Measurements from ENCODE around the gene R3HDML.
"Not testable (repeated sequence)": the region's sequence is repeated elsewhere in the genome, so short reads cannot be mapped to it uniquely, and the experiment has no call there.

R3HDML gene

DNA sequence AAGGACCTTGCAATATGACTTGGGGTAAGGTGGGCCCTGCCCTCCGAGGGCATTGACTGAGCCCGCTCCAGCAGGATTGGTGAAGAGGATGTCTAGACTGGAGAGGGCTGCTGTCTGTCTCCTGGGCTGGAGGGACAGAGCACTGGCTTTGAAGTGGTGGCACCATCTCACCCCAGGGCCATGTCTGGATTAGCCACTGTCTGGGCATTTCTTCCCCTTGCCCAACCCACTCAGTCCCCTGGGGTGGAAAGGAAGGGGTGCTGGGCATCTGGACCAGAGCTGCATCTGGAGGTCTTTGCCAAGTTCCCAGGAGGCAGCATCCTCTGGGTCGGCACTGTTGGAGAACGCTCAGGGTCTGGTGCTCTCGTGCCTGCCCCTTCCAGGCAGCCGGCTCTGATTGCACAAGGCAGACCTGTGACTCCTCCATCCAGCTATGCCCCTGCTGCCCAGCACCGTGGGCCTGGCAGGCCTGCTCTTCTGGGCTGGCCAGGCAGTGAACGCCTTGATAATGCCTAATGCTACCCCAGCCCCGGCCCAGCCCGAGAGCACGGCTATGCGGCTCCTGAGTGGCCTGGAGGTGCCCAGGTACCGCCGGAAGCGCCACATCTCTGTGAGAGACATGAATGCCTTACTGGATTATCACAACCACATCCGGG lies at the start of gene R3HDML:
Gene R3HDML, plus strand, starts transcription at position 319 of the 656 bp plus-strand sequence. Its CDS starts 115 bp downstream, at position 434.
- DNase-seq = no peak

GRCh38 chr20:44287272-44288097 lies 49.4 kb upstream of the R3HDML start:
- no peak for DNase-seq

DNA sequence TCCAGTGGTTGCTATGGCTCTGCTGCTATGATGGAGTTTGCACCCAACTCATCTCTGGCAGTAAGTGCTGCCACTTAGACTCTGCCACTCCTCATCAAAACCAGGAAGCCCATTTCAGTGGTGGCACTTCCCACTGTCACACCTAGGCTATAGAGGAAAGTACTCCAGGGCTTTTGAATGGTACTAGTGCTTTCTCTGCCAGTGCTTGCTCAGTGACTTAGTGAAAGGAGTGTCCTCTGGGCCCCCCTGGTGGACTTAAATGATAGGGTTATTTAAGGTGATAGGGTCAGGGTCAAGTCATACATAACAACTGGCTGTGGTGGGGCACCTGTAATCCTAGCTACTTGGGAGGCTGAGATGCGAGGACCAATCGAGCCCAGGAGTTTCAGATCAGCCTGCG lies 48.6 kb upstream of the R3HDML start:
- DNase-seq = no peak

GRCh38 chr20:44291754-44292153 lies 45.1 kb upstream of the R3HDML start:
- DNase-seq = no peak

GRCh38 chr20:44296011-44296410 lies 40.8 kb upstream of the R3HDML start:
- no peak for DNase-seq

DNA sequence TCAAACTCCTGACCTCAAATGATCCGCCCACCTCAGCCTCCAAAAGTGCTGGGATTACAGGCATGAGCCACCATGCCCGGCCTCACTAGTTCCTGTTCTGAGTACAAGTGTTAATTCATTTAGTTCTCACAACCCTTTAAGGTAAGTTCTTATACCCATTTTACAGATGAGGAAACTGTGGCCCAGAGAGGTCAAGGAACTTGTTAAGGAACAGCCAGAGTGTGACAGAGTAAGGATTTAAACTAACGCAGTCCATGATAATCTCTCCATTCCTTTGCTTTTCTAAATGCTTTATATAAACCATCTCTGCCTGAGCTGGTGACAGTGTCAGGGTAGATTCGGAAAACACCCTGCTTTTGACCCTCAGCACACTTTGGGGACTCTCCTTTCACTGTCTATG lies 39.1 kb upstream of the R3HDML start:
- DNase-seq = no peak

DNA sequence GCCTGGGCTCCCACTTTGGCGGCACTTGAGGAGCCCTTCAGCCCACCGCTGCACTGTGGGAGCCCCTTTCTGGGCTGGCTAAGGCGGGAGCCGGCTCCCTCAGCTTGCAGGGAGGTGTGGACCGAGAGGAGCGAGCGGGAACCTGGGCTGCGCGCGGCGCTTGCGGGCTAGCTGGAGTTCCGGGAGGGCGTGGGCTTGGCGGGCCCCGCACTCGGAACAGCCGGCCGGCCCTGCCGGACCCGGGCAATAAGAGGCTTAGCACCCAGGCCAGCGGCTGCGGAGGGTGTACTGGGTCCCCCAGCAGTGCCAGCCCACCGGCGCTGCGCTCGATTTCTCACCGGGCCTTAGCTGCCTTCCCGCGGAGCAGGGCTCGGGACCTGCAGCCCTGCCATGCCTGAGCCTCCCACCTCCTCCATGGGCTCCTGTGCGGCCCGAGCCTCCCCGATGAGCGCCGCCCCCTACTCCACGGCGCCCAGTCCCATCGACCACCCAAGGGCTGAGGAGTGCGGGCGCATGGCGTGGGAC lies 37.8 kb upstream of the R3HDML start:
- not testable (repeated sequence) for DNase-seq

DNA sequence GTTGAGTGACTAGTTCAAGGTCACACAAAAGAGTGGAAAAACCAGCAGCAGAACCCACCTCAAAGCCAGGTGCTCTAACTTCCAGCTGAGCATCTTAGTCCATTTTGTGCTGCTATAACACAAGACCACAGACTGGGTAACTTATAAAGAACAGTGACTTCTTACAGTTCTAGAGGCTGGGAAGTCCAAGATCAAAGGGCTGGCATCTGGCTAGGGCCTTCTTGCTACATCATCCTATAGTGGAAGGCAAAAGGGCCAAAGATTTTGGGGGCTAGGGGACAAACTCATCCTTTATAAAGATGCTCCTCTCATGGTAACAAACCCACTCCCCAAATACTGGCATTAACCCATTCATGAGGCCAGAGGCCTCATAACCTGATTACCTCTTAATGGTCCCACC lies 35.6 kb upstream of the R3HDML start:
- no peak for DNase-seq

DNA sequence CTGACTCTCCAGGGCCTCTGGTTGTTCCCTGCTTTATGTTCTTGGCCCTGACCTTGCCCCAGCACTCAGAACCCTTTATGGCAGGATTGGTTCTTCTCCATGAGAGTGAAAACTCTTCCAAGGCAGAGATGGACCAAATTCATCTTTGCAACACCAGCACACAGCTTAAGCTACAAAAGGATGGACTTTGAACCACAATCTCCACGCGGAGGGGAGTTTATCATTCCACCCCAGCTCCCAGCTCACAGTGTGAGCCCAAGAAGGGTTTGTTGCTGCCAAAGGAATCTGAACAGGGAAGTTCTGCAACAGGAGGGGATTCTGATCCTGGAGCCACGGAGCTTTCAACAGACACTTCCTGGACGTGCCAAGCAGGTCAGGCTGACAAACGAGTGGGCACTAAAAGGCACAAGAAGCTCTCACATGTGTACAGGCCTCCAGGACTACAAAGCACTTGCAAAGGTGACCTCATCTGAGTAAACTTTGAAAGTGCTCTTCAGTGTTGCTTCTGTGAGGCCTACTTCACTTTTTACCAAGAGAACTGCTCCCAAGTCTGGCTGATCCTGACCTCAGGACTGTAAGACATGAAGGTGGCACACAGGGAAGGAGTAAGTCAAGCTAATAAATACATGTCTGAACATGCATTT lies 34.7 kb upstream of the R3HDML start:
- no peak for DNase-seq

- DNase-seq = no peak
Observed at GRCh38 chr20:44302736-44303135, 34.1 kb upstream of the R3HDML start.

DNA sequence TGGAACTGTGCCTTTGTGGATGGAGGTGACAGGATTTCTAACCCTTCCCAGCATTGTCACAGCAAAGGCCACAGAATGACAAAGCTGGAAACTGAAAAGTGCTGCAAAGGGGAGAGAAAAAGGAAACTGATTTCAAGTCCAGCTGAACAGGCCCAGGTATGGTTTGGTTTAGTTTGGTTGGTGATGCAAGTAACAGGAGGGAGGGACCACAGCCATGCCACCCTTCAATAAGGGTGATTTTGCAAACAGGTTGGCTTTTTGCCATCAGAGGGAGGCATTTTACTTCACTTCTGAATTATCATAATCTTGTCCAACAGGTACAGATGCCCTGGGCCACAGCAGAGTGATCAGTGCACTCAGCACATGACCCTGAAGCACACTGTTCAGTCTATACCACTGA lies 32.5 kb upstream of the R3HDML start:
- no peak for DNase-seq

- DNase-seq = no peak
Observed at GRCh38 chr20:44306927-44307326, 29.9 kb upstream of the R3HDML start.

- DNase-seq = peak in 5 of 56 donors; percentile 7 to 37 (median 18)
Observed at GRCh38 chr20:44309763-44310663, 26.8 kb upstream of the R3HDML start.

DNA sequence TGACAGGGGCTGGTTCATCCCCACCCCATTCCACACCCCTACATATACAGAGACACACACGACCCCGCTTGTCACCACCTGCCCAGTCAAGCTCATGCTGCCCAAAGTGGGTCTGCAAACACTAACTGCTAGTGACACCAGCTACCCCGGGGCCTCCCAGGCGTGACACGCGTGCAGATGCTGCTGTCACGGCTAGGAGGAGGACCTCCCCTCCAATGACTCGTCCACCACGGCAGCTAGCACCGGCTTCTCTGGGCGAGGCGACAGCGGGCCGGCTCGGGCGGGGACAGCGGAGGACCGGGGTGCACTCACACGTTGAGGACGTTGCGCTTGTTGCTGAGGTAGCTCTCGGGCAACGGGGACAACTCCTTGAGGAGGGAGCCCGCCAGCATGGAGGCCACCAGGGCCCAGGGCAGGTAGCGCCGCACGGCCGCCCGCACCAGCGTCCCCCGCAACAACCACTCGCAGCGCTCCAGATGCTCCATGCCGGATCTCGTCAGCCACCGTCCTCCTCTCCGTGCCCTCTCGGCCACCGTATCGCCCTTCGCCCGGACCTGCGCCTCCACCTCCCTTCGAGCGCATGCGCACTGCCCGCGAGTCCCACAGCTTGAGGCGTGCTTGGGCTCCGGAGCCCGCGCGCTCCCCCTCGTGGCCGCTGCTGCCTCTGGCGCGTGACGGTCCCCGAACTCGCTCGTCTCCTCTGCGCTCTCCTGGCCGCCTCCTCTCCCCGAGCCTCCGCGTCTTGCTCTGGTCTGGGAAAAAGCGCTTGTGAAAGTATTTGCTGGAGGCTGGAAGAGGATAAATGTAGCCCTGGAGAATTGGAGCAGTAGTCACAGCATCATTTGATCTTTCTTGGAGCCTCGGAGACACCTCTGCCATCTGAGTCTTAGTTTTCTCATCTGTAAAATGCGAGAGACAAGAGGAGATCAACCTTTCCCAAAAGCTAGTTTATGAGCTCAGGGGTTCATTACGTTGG lies 25.9 kb upstream of the R3HDML start, which contains the start of gene FITM2:
Gene FITM2, minus strand, starts transcription at position 539 of the 976 bp plus-strand sequence. Its CDS starts 54 bp downstream, at position 485.
- peak; percentile 73 to 99 (median 92) for DNase-seq

- no peak for DNase-seq
Observed at GRCh38 chr20:44314870-44315269, 22.0 kb upstream of the R3HDML start.

DNA sequence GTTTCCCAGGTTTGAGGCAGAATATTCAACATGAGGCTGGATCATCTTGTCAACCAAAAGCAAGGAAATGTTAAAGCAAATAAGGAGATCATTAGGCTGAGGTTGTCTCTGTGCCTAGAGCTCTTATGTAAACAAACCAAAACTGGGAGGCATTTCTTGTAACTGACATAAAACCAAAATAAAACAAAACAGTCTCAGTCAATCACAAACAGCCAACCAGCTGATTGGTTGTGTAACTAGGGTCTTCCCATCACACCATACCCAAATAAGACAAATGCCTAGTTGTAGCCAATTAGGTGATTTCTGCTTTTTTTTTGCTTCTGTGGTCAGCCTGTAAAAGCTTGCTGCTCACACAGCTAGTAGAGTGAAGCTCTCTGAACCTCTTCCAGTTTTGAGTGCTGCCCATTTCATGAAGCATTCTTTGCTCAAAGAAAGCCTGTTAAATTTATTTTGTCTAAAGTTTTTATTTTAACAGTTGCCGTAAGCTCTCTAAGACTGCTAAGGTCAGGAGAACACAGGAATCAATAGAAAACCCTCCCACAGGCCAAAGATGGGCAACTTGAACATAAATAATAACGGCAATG lies 16.9 kb upstream of the R3HDML start:
- no peak for DNase-seq

GRCh38 chr20:44324343-44324742 lies 12.5 kb upstream of the R3HDML start:
- DNase-seq = no peak

GRCh38 chr20:44326391-44327159 lies 10.3 kb upstream of the R3HDML start:
- no peak for DNase-seq
